ENCODE results near the gene SLC23A2.

Gene SLC23A2

GRCh38 chr20:4836473-4836872 is 164.8 kb downstream of the SLC23A2 start:
- FAIRE-seq, result no peak

GRCh38 chr20:4835244-4836177 is 165.8 kb downstream of the SLC23A2 start:
- FAIRE-seq, result no peak

GRCh38 chr20:4833074-4833728 is 168.1 kb downstream of the SLC23A2 start:
- FAIRE-seq, result no peak

- no peak for FAIRE-seq
Measured at GRCh38 chr20:4832469-4832868, 168.8 kb downstream of the SLC23A2 start.

GRCh38 chr20:4830696-4831095 is 170.6 kb downstream of the SLC23A2 start:
- FAIRE-seq, result no peak

DNA sequence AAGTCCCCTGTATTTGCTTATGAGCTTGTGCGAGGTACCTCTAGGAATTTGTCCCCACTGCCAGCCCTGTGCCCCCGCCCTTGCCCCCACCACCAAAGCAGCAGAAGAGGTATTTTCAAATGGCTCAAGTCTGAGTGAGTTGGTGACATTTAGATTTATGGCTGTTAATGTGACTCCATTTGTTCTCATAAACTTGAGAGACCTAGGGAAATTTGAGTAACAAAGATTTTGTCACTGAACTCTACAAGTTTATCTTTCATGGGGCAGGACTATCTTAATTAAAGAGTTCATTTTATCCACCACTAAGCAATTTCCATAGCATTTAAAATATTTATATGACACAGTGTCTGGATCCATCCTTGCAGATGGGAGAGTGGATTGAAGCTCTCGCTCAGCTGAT is 171.1 kb downstream of the SLC23A2 start:
- no peak for FAIRE-seq

- FAIRE-seq, result no peak
Measured at GRCh38 chr20:4829514-4830215, 171.6 kb downstream of the SLC23A2 start.

DNA sequence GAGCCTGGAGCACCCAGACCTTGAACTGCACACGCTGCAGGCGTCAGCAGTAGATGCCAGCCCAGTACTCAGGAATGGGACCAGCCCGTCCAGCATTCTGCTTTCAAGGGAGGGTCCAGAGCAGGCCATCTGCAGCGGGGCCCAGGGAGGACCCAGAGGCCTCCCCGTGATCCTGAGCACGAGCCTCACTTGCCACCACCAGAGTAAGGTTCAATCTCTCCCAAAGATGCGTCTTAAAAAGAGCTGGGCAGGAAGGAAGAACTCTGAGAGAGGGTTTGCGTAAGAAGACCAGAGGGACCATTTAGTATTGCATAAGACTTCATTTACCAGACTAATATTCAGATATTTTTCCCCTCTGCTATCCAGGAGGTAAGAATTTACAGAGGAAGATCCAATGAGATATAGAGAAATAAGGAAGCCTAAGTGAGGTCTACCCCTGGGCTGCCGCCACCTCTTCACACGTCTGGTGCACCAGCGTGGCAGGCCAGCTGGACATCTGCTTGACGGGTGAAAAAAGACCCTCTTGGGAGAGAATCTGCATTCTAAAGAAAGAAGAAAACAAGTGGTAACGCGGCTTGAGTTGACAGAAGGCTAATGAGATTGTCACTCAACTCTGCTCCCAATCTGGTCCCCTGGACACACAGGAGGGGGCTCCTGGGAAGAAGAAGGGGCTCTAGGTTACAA is 172.3 kb downstream of the SLC23A2 start:
- FAIRE-seq, result no peak

DNA sequence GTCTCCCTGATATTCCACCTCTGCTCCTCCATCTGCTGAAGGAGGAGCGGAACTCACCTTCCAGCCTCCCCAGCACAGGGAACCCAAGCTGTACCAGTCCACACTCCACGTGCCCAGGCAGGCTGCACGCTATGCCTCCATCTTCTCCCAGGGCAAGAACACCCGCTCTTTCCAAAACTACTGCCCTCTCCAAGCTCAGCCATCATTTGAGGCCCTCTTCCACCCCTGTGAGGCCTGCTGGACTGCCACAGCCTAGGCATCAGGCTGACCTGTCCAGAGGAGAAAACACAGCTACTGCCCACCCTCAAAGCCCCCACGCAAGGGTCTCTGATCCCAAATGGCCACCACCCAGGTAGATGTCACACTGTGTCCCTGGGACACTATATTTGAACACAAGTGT is 179.7 kb downstream of the SLC23A2 start:
- no peak for FAIRE-seq

DNA sequence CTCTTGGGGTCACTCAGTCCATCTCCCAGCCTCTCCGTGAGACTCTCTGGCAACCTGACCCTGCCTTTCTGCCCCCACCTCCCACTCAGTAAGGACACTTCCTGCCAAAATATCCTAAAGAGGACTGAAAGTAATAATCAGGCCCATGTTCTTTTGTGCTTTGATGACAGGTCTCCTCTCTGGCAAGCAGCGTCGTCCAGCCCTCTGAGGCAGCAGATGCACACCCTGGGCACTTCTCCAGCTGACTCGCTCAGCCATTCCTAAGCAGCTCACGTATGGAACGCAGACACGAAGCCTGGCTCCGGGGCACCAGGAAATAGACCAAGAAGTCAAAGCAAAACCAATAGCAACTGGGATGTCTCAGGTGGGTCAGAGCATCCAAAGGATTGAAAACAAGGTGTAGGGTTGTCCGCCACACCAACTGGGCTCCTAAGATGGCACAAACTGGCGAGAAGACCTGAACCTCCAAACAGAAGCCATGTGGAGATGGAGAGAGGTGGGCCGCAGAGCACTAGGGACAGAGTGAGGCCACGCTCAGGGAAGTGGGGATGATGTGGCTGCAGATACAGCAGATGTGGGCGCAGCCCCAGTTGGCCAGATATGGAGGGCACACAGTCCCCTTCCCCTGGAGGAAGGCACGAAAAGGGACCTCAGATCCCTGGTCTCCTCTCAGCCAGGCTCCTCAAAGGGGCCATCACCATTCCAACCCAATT is 180.3 kb downstream of the SLC23A2 start:
- FAIRE-seq, result no peak

GRCh38 chr20:4819901-4820300 is 181.4 kb downstream of the SLC23A2 start:
- FAIRE-seq, result no peak

GRCh38 chr20:4817230-4817671 is 184.1 kb downstream of the SLC23A2 start:
- FAIRE-seq, result no peak

GRCh38 chr20:4815628-4816027 is 185.7 kb downstream of the SLC23A2 start:
- FAIRE-seq, result no peak

GRCh38 chr20:4814696-4815252 is 186.5 kb downstream of the SLC23A2 start:
- no peak for FAIRE-seq

- no peak for FAIRE-seq
Measured at GRCh38 chr20:4813863-4814695, 187.2 kb downstream of the SLC23A2 start.

DNA sequence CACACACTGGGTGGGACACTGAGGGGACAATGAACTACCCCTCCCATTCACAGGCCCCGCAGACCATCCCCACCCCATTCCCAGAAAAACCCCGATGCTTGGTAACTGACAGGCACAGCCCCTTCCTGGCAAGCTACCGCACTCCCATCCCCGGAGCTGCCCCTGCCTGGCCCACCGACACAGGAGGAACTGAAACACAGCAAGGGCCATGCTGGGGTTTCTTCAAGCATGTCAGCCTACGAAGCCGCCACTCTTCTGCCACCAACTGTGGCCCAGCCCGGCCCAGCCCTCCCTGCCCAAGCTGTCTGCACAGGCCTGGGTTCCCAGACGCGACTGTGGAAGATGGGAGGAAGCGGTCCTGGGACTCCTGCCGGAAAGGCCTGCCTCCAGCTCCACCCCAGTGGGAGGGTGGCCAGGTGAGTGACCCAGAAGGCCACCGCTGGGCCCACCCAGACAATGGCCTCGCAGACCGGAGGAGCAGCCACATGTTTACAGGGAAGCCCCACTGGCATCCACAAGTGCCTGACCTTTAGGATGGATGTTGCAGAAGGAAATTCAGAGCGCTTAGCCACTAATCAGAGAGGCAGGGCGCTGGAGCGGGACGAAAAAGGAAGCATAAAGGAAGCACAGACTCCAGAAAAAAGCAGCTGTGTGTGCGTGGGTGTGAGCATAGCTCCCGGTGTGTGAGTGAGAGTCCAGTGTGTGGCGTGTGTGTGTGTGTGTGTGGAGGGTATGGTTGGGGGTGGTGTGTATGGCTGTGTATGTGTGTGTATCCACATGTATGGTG is 188.0 kb downstream of the SLC23A2 start:
- no peak for FAIRE-seq

GRCh38 chr20:4812641-4813075 is 188.7 kb downstream of the SLC23A2 start:
- no peak for FAIRE-seq

- no peak for FAIRE-seq
Measured at GRCh38 chr20:4812216-4812615, 189.1 kb downstream of the SLC23A2 start.

DNA sequence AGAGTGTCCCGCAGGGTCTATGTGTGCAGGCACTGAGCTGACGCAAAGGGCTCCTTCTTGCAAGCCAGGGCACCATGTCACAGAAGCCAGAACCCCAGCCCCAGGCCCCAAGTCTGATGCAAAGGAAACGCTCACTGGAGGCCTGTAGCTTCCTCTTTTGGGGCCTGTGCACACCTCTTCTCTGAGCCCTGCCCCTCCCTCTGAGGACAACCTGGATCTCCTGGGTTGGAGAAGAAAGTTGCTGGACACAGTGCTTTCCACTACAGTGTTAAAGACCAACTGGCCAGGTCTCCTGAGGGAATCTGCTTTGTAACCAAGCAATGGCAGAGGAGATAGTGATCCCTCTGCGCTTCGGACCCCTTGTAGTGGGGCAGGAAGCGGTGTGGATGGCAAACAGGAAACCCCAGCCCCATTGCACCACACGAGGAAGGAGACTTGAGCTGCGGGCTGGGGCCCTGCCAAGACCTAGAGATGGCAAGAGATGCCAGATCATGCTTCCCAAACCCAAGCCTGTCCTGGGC is 189.6 kb downstream of the SLC23A2 start:
- FAIRE-seq, result no peak

DNA sequence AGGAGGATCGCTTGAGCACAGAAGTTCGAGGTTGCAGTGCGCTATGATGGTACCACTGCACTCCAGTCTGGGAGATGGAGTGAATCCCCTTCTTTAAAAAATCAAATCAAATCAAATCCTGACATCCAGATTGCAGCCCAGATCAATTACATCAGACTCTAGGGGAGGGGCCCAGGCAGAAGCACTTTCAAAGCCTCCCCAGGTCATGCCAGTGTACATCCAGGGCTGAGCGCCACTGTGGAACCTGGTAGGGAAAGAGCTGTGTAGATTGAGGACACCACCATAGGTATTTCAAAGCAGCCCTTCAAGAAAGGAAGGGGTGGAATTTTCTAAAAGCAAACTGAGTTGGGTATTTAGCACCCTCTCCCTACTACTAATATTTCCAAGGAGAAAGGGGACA is 190.1 kb downstream of the SLC23A2 start:
- no peak for FAIRE-seq

Data from A204.1 (cell line).